A673 (cell line): ENCODE data around the gene GALNT2. TPM values are rescaled to one million over a fixed set of nuclear protein-coding genes. Genes with fewer than 3 reads are reported as not detected.

Experiments
- BruUV-seq: library from RNA; stranded (reverse); fragments of 400-500 nt; replicated peaks from 2 replicates; lab custom pipeline; 2021; lab: Mats Ljungman, UMichigan
- CTCF ChIA-PET: fragments of 300-600 bp; sonication (Branson Sonifier 250); formaldehyde crosslinking; loops from one replicate; lab custom pipeline; 2022; ENCODE audit warnings: antibody characterized with exemption; lab: Charles Lee
- POLR2A ChIA-PET: fragments of 300-600 bp; sonication (Branson Sonifier 250); formaldehyde crosslinking; loops from one replicate; lab custom pipeline; 2022; ENCODE audit warnings: antibody characterized with exemption; ENCODE audit not compliant: low non-redundant PET; lab: Charles Lee
- DNase-seq: peaks from one replicate; pipeline ENCODE4 v3.0.0-alpha.2; 2015; ENCODE audit warnings: low spot score
- H3K27ac ChIP-seq: fragments of 200-600 bp; sonication (generic); 2 replicates; pipeline ENCODE4 v1.5.1; 2016; ENCODE audit warnings: mixed run types, low read depth, mild to moderate bottlenecking, mixed read lengths, antibody characterized with exemption, low read length; ENCODE audit not compliant: poor library complexity, severe bottlenecking
- H3K27me3 ChIP-seq: fragments of 200-600 bp; sonication (generic); replicated peaks from 2 replicates; pipeline ENCODE4 v1.6.1; 2017; ENCODE audit warnings: mixed run types, low read depth, mild to moderate bottlenecking, mixed read lengths, antibody characterized with exemption, low read length; ENCODE audit not compliant: insufficient read depth, poor library complexity
- H3K36me3 ChIP-seq: fragments of 200-600 bp; sonication (generic); 2 replicates; pipeline ENCODE4 v1.6.1; 2016; ENCODE audit warnings: mixed run types, mild to moderate bottlenecking, mixed read lengths, antibody characterized with exemption, low read length; ENCODE audit not compliant: insufficient read depth, poor library complexity, severe bottlenecking
- H3K4me1 ChIP-seq: fragments of 200-600 bp; sonication (generic); 2 replicates; pipeline ENCODE4 v1.6.1; 2017; ENCODE audit warnings: mixed run types, mild to moderate bottlenecking, mixed read lengths, antibody characterized with exemption, low read length; ENCODE audit not compliant: insufficient read depth, poor library complexity, severe bottlenecking
- H3K4me3 ChIP-seq: fragments of 200-600 bp; sonication (generic); 2 replicates; pipeline ENCODE4 v1.5.1; 2016; ENCODE audit warnings: low read depth, mixed run types, mild to moderate bottlenecking, mixed read lengths, low read length; ENCODE audit not compliant: poor library complexity, severe bottlenecking
- H3K9me3 ChIP-seq: fragments of 200-600 bp; sonication (generic); 2 replicates; pipeline ENCODE4 v1.6.1; 2016; ENCODE audit warnings: mixed run types, low read depth, mild to moderate bottlenecking, mixed read lengths, antibody characterized with exemption, low read length; ENCODE audit not compliant: poor library complexity, severe bottlenecking
- EZH2 ChIP-seq: fragments of 200-600 bp; sonication (generic); IDR thresholded peaks from 2 replicates; pipeline ENCODE4 v1.6.1; 2017; ENCODE audit warnings: borderline replicate concordance, low read depth, mild to moderate bottlenecking, mixed read lengths, antibody characterized with exemption, low read length; ENCODE audit not compliant: poor library complexity, severe bottlenecking
- intact Hi-C: fragments of 100-400 bp; cut with micrococcal nuclease; formaldehyde crosslinking; loops from one replicate; pipeline ENCODE4 v1.10.0; 2022; ENCODE audit not compliant: unreplicated experiment
- total RNA-seq: library from RNA; stranded (reverse); gene quantifications from 2 replicates; pipeline ENCODE4 v1.2.3, GENCODE V29; 2021
- TF ChIP-seq, protein P1 (sequence below): fragments of 300-800, 200-600 bp; sonication (generic); conservative IDR thresholded peaks from 2 replicates; pipeline ENCODE4 v1.5.1; 2017; ENCODE audit warnings: low read depth, mild to moderate bottlenecking, antibody characterized with exemption, low read length, moderate library complexity, mixed read lengths

Gene GALNT2
- total RNA-seq, 1 experiment from 2014 or later, result 94.6 TPM

DNA sequence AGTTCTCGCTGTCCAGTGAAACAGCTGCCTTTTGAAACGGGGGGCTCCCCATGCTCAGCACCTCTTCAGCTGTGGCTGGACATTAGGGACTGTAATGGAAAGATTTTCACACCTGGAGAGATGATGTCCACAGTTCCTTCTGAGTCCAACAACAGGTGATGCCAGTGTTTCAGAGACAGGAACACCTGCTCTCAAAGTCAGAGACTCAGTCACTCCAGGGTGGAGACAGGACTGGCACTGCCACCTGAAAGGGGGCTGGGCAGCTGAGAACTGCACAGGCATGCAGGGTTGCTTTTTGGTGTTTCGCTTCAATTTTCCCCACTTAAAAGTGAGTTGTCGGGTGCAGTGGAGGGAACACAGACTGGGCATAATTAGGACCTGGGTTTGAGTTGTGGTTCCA is 124.8 kb downstream of the GALNT2 start:
- no TSS peak for BruUV-seq
- no peak overlapping the region for H3K4me3 ChIP-seq
- CTCF ChIA-PET, result no interaction called here

DNA sequence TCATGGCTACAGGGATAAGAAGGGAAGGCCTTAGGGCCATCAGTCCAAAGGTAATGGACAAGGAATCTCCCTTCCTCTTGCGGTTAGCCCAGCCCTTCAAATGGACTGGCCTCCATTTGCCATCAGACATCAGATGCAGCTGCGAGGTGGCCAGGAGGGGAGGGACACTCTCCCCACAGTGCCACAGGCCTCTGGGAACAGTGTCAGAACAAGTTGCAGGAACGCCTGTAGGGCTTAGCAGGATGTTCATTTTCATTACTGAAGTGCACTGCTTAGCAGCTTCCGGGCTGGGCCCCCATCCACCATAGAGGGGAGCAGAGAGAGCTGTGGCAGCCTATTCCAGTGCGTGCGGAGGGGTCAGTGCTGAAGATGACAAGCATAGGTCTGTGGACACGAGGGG is 127.5 kb downstream of the GALNT2 start:
- peak overlapping the region; percentile 31 for H3K27ac ChIP-seq
- H3K4me1 ChIP-seq, result peaks cover 36% of the 10 kb centered on the region
- no peaks in the 10 kb centered on the region for H3K27me3 ChIP-seq
- CTCF ChIA-PET, result interaction anchor here (0.6 kb wide), 1 partner anchor 60 kb away, joined by 5 read pairs; no protein-coding TSS in a partner anchor
- POLR2A ChIA-PET, result no interaction called here
- no peaks in the 10 kb centered on the region for H3K36me3 ChIP-seq
- intact Hi-C loops, result no loop called here
- H3K9me3 ChIP-seq, result no peaks in the 10 kb centered on the region
- no TSS peak for BruUV-seq
- no peak for DNase-seq
- TF ChIP-seq, protein P1, sequence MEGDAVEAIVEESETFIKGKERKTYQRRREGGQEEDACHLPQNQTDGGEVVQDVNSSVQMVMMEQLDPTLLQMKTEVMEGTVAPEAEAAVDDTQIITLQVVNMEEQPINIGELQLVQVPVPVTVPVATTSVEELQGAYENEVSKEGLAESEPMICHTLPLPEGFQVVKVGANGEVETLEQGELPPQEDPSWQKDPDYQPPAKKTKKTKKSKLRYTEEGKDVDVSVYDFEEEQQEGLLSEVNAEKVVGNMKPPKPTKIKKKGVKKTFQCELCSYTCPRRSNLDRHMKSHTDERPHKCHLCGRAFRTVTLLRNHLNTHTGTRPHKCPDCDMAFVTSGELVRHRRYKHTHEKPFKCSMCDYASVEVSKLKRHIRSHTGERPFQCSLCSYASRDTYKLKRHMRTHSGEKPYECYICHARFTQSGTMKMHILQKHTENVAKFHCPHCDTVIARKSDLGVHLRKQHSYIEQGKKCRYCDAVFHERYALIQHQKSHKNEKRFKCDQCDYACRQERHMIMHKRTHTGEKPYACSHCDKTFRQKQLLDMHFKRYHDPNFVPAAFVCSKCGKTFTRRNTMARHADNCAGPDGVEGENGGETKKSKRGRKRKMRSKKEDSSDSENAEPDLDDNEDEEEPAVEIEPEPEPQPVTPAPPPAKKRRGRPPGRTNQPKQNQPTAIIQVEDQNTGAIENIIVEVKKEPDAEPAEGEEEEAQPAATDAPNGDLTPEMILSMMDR, result no peak
- TF ChIP-seq EZH2, result no peak
- no peak overlapping the region for H3K4me3 ChIP-seq

More for the DNA sequence above, 124.8 kb downstream of the GALNT2 start:
- Histone ChIP-seq H3K27me3 (no peaks in the 10 kb centered on the region), H3K4me1 (peaks cover 37% of the 10 kb centered on the region), H3K36me3 (no peaks in the 10 kb centered on the region), H3K9me3 (no peaks in the 10 kb centered on the region), H3K27ac (no peak overlapping the region)
- POLR2A ChIA-PET, result no interaction called here
- no peak for DNase-seq
- TF ChIP-seq EZH2, result no peak
- TF ChIP-seq, protein P1, result no peak
- intact Hi-C loops, result no loop called here

DNA sequence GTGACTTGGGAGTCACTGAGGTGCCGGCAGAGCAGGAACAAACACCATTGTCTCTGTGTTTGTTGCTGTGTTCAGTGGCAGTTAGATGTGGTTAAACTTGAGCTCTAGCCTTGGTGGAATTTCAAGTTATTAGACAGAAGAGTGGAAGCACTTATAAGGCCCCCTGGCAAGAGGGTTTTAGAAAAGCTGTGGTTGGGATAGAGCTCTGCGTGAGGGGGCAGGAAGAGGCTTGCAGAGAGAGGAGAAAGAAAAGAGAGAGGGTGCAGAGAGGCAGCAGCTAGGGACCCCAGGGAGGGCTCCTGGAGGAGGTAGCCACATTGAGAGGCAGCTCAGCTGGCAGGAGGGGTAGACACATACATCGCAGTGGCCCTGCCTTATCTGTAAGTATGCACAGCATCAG is 128.2 kb downstream of the GALNT2 start:
- DNase-seq, result peak; percentile 71
- H3K27ac ChIP-seq, result peak overlapping the region; percentile 31
- H3K4me3 ChIP-seq, result no peak overlapping the region
- TF ChIP-seq, protein P1, result no peak
- no peak for TF ChIP-seq EZH2
- CTCF ChIA-PET, result no interaction called here
- H3K4me1 ChIP-seq, result peaks cover 36% of the 10 kb centered on the region
- intact Hi-C loops, result no loop called here
- no peaks in the 10 kb centered on the region for H3K27me3 ChIP-seq
- POLR2A ChIA-PET, result no interaction called here
- H3K36me3 ChIP-seq, result no peaks in the 10 kb centered on the region
- no peaks in the 10 kb centered on the region for H3K9me3 ChIP-seq
- BruUV-seq, result no TSS peak
